NCI-H446 treated with DMSO at 0.1 percent for 48 hours (cell line): ENCODE results near the gene GNG12.
"Not testable (repeated sequence)": the region's sequence is repeated elsewhere in the genome, so short reads cannot be mapped to it uniquely, and the experiment has no call there.

Experiments
- DNase-seq: peaks from one replicate; lab custom pipeline; 2025; lab: John Stamatoyannopoulos, UW

Gene GNG12

GRCh38 chr1:67679691-67680090, 153.6 kb downstream of the GNG12 start:
- no peak for DNase-seq

- no peak for DNase-seq
These were observed 155.3 kb downstream of the GNG12 start for GRCh38 chr1:67677930-67678329.

- no peak for DNase-seq
These were observed 155.9 kb downstream of the GNG12 start for GRCh38 chr1:67677408-67677807.

- DNase-seq: no peak
These were observed 156.3 kb downstream of the GNG12 start for GRCh38 chr1:67676946-67677345.

- no peak for DNase-seq
These were observed 157.0 kb downstream of the GNG12 start for GRCh38 chr1:67676287-67676686.

GRCh38 chr1:67675800-67676199, 157.5 kb downstream of the GNG12 start:
- DNase-seq: no peak

- peak; percentile 91 for DNase-seq
These were observed 158.8 kb downstream of the GNG12 start for GRCh38 chr1:67674260-67675011.

GRCh38 chr1:67673468-67674201, 159.6 kb downstream of the GNG12 start:
- no peak for DNase-seq

- no peak for DNase-seq
These were observed 160.9 kb downstream of the GNG12 start for GRCh38 chr1:67672260-67672803.

- no peak for DNase-seq
These were observed 164.6 kb downstream of the GNG12 start for GRCh38 chr1:67668660-67669059.

- no peak for DNase-seq
These were observed 166.6 kb downstream of the GNG12 start for GRCh38 chr1:67666636-67667035.

GRCh38 chr1:67665307-67665706, 168.0 kb downstream of the GNG12 start:
- not testable (repeated sequence) for DNase-seq

GRCh38 chr1:67664048-67664447, 169.2 kb downstream of the GNG12 start:
- no peak for DNase-seq

GRCh38 chr1:67662884-67663283, 170.4 kb downstream of the GNG12 start:
- DNase-seq: no peak

- DNase-seq: no peak
These were observed 174.0 kb downstream of the GNG12 start for GRCh38 chr1:67659229-67659628.

- DNase-seq: not testable (repeated sequence)
These were observed 176.1 kb downstream of the GNG12 start for GRCh38 chr1:67657152-67657551.

GRCh38 chr1:67655581-67655980, 177.7 kb downstream of the GNG12 start:
- DNase-seq: no peak

- no peak for DNase-seq
These were observed 180.0 kb downstream of the GNG12 start for GRCh38 chr1:67653304-67653703.

GRCh38 chr1:67652800-67653199, 180.5 kb downstream of the GNG12 start:
- DNase-seq: peak; percentile 14
